H1 (cell line): Measurements from ENCODE around the gene TSSK6.

Experiments
- ATF2 ChIP-seq: IDR thresholded peaks from 2 replicates; pipeline ENCODE4 v1.6.1; 2012; ENCODE audit warnings: low read length, inconsistent platforms
- CTCF ChIP-seq, 3 experiments: IDR thresholded peaks; 1 replicate in 2 of 3; 2 replicates in 1 of 3; pipeline versions ENCODE4 v1.5.1 to v1.6.1; 2011; ENCODE audit warnings: low read length in 3 of 3, mild to moderate bottlenecking in 3 of 3, inconsistent platforms in 2 of 3, low read depth in 1 of 3, moderate library complexity in 1 of 3; ENCODE audit not compliant: insufficient read depth in 1 of 3; ENCODE audit errors: control extremely low read depth in 1 of 3
- HDAC6 ChIP-seq: IDR thresholded peaks from one replicate; pipeline ENCODE4 v1.7.1; 2012; ENCODE audit warnings: low read depth, mild to moderate bottlenecking, inconsistent platforms, low read length, moderate library complexity
- POLR2A ChIP-seq, 2 experiments: IDR thresholded peaks; 1 replicate in 1 of 2; 2 replicates in 1 of 2; pipeline ENCODE4 v1.6.1; 2011; ENCODE audit warnings: low read depth in 2 of 2, low read length in 2 of 2, mild to moderate bottlenecking in 2 of 2; ENCODE audit errors: control extremely low read depth in 1 of 2
- RXRA ChIP-seq: IDR thresholded peaks from 2 replicates; pipeline ENCODE4 v1.6.1; 2011; ENCODE audit warnings: low read depth, mild to moderate bottlenecking, low read length, moderate library complexity; ENCODE audit not compliant: insufficient read depth
- TBP ChIP-seq: IDR thresholded peaks from 2 replicates; pipeline ENCODE4 v1.6.1; 2011; ENCODE audit warnings: low read depth, low read length, improper control_type of control experiment
- TEAD4 ChIP-seq: IDR thresholded peaks from 2 replicates; pipeline ENCODE4 v1.6.1; 2012; ENCODE audit warnings: low read depth, low read length, inconsistent platforms, mixed read lengths

GRCh38 chr19:19475849-19476828 is 39.2 kb downstream of the TSSK6 start:
- TF ChIP-seq TEAD4 (no peak), TBP (no peak), CTCF (IDR thresholded peaks at IDR 0.05; ENCODE audit: control extremely low read depth in 1 of 3, insufficient read depth in 1 of 3, low read depth in 1 of 3, low read length in 3 of 3) (peak; percentile 59 to 70 (median 60)), HDAC6 (no peak), POLR2A (IDR thresholded peaks at IDR 0.05; ENCODE audit: control extremely low read depth in 1 of 2, low read depth in 2 of 2, low read length in 2 of 2) (no peak), RXRA (no peak), ATF2 (no peak)
